HL-60 (cell line): ENCODE measurements around the gene PRELID2.
"Not testable (repeated sequence)": the region's sequence is repeated elsewhere in the genome, so short reads cannot be mapped to it uniquely, and the experiment has no call there.

ENCODE experiments used
- DNase-seq, 2 experiments: peaks; one replicate each; pipeline ENCODE4 v3.0.0-alpha.2; 2010 to 2020; ENCODE audit warnings: low read depth in 1 of 2, low spot score in 1 of 2
- H3K27ac ChIP-seq: fragments of 250-450 bp; sonication (Bioruptor Pico); replicated peaks from 2 replicates; pipeline ENCODE4 v1.5.1; 2020; ENCODE audit warnings: mild to moderate bottlenecking, moderate library complexity
- H3K27me3 ChIP-seq: fragments of 250-450 bp; sonication (Bioruptor Pico); 2 replicates; pipeline ENCODE4 v1.5.1; 2021; ENCODE audit warnings: mild to moderate bottlenecking, moderate library complexity; ENCODE audit not compliant: insufficient read depth, poor library complexity, severe bottlenecking
- H3K4me3 ChIP-seq: replicated peaks from 2 replicates; pipeline ENCODE4 v1.5.1; 2011; ENCODE audit warnings: mild to moderate bottlenecking, control low read depth, low read length; ENCODE audit not compliant: insufficient read depth
- GABPA ChIP-seq: IDR thresholded peaks from 2 replicates; pipeline ENCODE4 v1.6.1; 2012; ENCODE audit warnings: low read depth
- POLR2AphosphoS5 ChIP-seq: IDR thresholded peaks from 2 replicates; pipeline ENCODE4 v1.6.1; 2012; ENCODE audit warnings: low read depth
- SPI1 ChIP-seq: IDR thresholded peaks from 2 replicates; pipeline ENCODE4 v1.6.1; 2012; ENCODE audit warnings: low read depth, mild to moderate bottlenecking, borderline replicate concordance
- TF ChIP-seq, protein P1 (sequence below): IDR thresholded peaks from one replicate; pipeline ENCODE4 v1.5.1; 2011; ENCODE audit warnings: low read length, control low read depth, inconsistent platforms; ENCODE audit not compliant: insufficient read depth
- TF ChIP-seq, protein P2 (sequence below): IDR thresholded peaks from 2 replicates; pipeline ENCODE4 v1.6.1; 2012; ENCODE audit warnings: low read depth; ENCODE audit not compliant: insufficient replicate concordance

PRELID2 gene

DNA sequence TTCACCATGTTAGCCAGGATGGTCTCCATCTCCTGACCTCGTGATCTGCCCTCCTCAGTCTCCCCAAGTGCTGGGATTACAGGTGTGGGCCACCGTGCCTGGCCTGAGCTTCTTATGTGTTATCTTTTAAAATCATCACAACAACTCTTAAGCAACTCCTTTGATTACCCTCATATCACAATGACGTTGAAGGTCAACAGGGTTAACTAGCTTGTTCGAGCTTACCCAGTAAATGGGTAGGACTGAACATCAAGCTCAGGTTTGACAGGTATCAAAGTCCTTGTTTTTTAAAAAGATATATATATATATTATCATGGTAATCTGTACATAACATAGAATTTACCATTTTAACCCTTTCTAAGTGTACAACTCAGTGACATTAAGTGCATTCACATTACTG lies 34.6 kb upstream of the PRELID2 start:
- no peak for DNase-seq
- TF ChIP-seq, protein P1, sequence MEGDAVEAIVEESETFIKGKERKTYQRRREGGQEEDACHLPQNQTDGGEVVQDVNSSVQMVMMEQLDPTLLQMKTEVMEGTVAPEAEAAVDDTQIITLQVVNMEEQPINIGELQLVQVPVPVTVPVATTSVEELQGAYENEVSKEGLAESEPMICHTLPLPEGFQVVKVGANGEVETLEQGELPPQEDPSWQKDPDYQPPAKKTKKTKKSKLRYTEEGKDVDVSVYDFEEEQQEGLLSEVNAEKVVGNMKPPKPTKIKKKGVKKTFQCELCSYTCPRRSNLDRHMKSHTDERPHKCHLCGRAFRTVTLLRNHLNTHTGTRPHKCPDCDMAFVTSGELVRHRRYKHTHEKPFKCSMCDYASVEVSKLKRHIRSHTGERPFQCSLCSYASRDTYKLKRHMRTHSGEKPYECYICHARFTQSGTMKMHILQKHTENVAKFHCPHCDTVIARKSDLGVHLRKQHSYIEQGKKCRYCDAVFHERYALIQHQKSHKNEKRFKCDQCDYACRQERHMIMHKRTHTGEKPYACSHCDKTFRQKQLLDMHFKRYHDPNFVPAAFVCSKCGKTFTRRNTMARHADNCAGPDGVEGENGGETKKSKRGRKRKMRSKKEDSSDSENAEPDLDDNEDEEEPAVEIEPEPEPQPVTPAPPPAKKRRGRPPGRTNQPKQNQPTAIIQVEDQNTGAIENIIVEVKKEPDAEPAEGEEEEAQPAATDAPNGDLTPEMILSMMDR, result no peak
- TF ChIP-seq, protein P2, sequence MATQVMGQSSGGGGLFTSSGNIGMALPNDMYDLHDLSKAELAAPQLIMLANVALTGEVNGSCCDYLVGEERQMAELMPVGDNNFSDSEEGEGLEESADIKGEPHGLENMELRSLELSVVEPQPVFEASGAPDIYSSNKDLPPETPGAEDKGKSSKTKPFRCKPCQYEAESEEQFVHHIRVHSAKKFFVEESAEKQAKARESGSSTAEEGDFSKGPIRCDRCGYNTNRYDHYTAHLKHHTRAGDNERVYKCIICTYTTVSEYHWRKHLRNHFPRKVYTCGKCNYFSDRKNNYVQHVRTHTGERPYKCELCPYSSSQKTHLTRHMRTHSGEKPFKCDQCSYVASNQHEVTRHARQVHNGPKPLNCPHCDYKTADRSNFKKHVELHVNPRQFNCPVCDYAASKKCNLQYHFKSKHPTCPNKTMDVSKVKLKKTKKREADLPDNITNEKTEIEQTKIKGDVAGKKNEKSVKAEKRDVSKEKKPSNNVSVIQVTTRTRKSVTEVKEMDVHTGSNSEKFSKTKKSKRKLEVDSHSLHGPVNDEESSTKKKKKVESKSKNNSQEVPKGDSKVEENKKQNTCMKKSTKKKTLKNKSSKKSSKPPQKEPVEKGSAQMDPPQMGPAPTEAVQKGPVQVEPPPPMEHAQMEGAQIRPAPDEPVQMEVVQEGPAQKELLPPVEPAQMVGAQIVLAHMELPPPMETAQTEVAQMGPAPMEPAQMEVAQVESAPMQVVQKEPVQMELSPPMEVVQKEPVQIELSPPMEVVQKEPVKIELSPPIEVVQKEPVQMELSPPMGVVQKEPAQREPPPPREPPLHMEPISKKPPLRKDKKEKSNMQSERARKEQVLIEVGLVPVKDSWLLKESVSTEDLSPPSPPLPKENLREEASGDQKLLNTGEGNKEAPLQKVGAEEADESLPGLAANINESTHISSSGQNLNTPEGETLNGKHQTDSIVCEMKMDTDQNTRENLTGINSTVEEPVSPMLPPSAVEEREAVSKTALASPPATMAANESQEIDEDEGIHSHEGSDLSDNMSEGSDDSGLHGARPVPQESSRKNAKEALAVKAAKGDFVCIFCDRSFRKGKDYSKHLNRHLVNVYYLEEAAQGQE, result no peak
- TF ChIP-seq GABPA (no peak), POLR2AphosphoS5 (no peak), SPI1 (no peak)
- Histone ChIP-seq H3K4me3 (no peak overlapping the region), H3K27ac (no peak overlapping the region), H3K27me3 (peaks cover 6% of the 10 kb centered on the region)

DNA sequence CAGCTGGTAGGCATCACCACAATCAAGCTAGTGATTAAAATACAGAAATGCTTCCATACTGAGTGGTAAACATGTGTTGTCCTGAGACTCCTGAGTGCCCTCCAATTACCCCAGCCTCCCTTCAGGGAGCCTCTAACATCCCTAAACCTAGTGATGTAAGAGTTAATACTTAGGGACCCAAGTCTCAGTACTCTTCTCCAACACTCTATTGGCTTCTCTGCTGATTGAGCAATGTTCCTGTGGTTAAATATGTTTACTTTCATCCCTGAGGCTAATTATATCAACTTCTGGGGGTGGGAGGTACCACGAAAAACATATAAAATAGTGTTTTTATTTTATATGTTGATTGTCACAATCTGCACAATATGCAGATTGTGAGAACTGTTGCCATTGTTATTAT lies 32.7 kb upstream of the PRELID2 start:
- Histone ChIP-seq H3K27ac (no peak overlapping the region), H3K27me3 (peaks cover 6% of the 10 kb centered on the region), H3K4me3 (no peak overlapping the region)
- TF ChIP-seq GABPA (no peak), SPI1 (no peak), POLR2AphosphoS5 (no peak)
- TF ChIP-seq, protein P1, result no peak
- TF ChIP-seq, protein P2, result no peak
- no peak for DNase-seq

DNA sequence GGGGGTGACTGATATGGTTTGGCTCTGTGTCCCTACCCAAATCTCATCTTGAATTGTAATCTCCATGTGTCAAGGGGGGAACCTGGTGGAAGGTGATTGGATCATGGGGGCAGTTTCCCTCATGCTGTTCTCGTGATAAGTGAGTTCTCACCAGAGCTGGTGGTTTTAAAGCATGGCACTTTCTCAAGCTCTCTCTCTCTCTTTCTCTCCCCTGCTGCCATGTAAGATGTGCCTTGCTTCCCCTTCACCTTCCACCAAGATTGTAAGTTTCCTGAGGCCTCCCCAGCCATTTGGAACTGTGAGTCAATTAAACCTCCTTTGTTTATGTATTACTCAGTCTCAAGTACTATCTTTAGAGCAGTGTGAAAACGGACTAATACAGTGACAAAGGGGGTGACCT lies 29.3 kb upstream of the PRELID2 start:
- DNase-seq, H3K27me3 ChIP-seq, H3K27ac ChIP-seq, H3K4me3 ChIP-seq: not testable (repeated sequence)

DNA sequence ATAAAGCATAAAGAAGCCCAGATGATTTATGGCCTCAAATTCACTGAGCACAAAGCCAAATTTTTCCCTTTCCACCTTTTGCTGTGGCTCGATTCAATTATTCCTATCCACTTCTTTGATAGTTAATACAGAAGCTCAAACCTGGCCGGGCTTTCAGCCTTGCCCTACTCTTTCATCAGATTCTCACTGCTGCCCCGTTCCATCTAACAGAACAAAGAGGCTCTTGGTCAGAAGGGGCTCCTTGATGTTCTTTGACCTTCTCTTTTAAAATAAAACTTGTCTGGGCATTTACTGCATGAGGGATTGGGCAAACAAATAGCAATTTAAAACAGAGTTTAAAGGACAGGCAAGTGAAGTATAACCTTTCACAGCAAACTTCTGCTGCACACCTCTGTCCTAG lies 27.9 kb upstream of the PRELID2 start:
- no peak overlapping the region for H3K4me3 ChIP-seq
- DNase-seq, result no peak
- H3K27ac ChIP-seq, result no peak overlapping the region
- no peak for TF ChIP-seq POLR2AphosphoS5
- H3K27me3 ChIP-seq, result peaks cover 10% of the 10 kb centered on the region

DNA sequence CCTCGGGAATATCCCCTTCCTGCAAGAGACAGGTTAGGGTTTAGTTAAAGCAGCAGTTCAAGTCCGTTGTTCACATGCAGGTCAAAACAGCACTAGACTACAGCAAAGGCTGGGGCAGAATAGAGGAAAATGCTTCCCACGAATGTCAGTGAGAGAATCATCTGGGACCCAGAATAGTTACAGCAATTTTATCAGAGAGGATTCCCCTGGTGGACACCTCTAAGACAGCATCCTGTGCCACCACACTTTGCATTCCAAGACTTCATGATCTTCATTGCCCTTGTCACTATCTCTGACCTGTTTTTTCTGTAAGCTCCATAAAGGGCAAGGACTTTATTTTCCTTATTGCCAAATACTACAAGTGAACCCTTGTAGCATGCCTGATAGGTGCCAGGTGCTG lies 24.8 kb upstream of the PRELID2 start:
- TF ChIP-seq, protein P2, result no peak
- peaks cover 4% of the 10 kb centered on the region for H3K27me3 ChIP-seq
- no peak for DNase-seq
- H3K4me3 ChIP-seq, result no peak overlapping the region
- no peak overlapping the region for H3K27ac ChIP-seq
